ENCODE results near the gene KDM7A. TPM values are rescaled to one million over a fixed set of nuclear protein-coding genes. Genes with fewer than 3 reads are reported as not detected.

The KDM7A gene
- total and polyA plus RNA-seq, 10 of the 15 experiments (the other 5 are each of a cell fraction or from before 2014, with no cell fraction given), result 0.07 to 0.96 (median 0.74) TPM

DNA sequence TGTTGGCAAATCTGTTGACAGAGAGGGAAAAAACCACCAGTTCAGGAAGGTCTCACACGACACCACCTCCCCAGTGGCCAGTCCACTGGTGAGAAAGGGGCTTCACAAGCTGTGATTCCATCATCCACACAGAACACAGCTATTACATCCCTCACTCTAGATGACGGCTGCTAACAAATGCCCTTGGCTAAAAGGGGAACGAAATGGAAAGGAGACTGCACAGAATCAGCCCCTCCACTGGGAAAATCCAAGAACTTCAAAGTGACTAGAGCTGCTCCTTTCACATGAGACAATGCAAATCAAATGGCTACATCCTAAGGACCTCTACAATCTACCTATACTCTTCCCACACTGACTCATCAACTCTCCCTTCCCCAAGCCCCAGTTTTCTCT is 119.6 kb downstream of the KDM7A start:
- POLR2A ChIA-PET, result no interaction called here
- SMC1A ChIA-PET (ENCODE audit: uncharacterized antibody, unreplicated experiment), result interaction anchor here (0.9 to 1.3 kb wide), 2 partner anchors 8 to 23 kb away, joined by 3 to 5 read pairs; no protein-coding TSS in a partner anchor
- H3K9me3 ChIP-seq (replicated peaks; ENCODE audit: control insufficient read depth, insufficient read depth, low read length), result no peaks in the 10 kb centered on the region
- RAD21 ChIA-PET (ENCODE audit: unreplicated experiment), result interaction anchor here (0.5 to 0.6 kb wide), 2 partner anchors 326 to 617 kb away, joined by 3 read pairs; no protein-coding TSS in a partner anchor
- no peak overlapping the region for H2AFZ ChIP-seq (ENCODE audit: control insufficient read depth, low read depth, low read length)
- CTCF ChIA-PET, result interaction anchor here (1.0 kb wide), 1 partner anchor 411 kb away, joined by 4 read pairs; no protein-coding TSS in a partner anchor
- BruUV-seq (replicated peaks), result no TSS peak
- no peak for FAIRE-seq
- peaks cover 10% of the 10 kb centered on the region; the same call in 1 of the 2 replicates for H3K79me2 ChIP-seq (ENCODE audit: control insufficient read depth, insufficient read depth, low read length)
- intact Hi-C loops (cut with micrococcal nuclease; ENCODE audit: unreplicated experiment), result no loop called here
- no peak for DNase-seq (ENCODE audit: low read depth, low spot score)
- H3K9ac ChIP-seq (ENCODE audit: control insufficient read depth, insufficient read depth, low read length), result no peak overlapping the region
- ATAC-seq, result no peak
- H3K4me3 ChIP-seq, result no peak overlapping the region
- H3K4me2 ChIP-seq (ENCODE audit: control insufficient read depth, insufficient read depth), result no peak overlapping the region
- 74% methylated on average over 3 of the region's 3 CpGs for WGBS (ENCODE audit: insufficient coverage, insufficient replicate concordance, low lambda C conversion rate, missing lambda C conversion rate)
- no peak overlapping the region for H3K27ac ChIP-seq (ENCODE audit: control insufficient read depth, insufficient read depth)
- no peaks in the 10 kb centered on the region for H3K27me3 ChIP-seq (replicated peaks in 1 of 2; ENCODE audit: control insufficient read depth in 2 of 2, insufficient read depth in 2 of 2, low read length in 1 of 2)
- H3K4me1 ChIP-seq (ENCODE audit: control insufficient read depth, insufficient read depth, low read length), result peaks cover 27% of the 10 kb centered on the region
- peaks cover 4% of the 10 kb centered on the region; the same call in 1 of the 2 replicates for H4K20me1 ChIP-seq (ENCODE audit: control insufficient read depth, insufficient read depth)
- no peaks in the 10 kb centered on the region; a peak in 1 of 4 replicates for H3K36me3 ChIP-seq (ENCODE audit: control insufficient read depth in 2 of 2, insufficient read depth in 2 of 2, low read length in 1 of 2)
- in situ Hi-C loops (cut with MboI), result loop anchor here (10.0 kb wide), 1 partner anchor 942 kb away; no protein-coding TSS in a partner anchor
- TF ChIP-seq, protein P1, sequence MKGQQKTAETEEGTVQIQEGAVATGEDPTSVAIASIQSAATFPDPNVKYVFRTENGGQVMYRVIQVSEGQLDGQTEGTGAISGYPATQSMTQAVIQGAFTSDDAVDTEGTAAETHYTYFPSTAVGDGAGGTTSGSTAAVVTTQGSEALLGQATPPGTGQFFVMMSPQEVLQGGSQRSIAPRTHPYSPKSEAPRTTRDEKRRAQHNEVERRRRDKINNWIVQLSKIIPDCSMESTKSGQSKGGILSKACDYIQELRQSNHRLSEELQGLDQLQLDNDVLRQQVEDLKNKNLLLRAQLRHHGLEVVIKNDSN (IDR thresholded peaks at IDR 0.05; ENCODE audit: borderline replicate concordance, extremely low read length, insufficient read depth, low read depth, low read length), result no peak
- TF ChIP-seq, protein P2, sequence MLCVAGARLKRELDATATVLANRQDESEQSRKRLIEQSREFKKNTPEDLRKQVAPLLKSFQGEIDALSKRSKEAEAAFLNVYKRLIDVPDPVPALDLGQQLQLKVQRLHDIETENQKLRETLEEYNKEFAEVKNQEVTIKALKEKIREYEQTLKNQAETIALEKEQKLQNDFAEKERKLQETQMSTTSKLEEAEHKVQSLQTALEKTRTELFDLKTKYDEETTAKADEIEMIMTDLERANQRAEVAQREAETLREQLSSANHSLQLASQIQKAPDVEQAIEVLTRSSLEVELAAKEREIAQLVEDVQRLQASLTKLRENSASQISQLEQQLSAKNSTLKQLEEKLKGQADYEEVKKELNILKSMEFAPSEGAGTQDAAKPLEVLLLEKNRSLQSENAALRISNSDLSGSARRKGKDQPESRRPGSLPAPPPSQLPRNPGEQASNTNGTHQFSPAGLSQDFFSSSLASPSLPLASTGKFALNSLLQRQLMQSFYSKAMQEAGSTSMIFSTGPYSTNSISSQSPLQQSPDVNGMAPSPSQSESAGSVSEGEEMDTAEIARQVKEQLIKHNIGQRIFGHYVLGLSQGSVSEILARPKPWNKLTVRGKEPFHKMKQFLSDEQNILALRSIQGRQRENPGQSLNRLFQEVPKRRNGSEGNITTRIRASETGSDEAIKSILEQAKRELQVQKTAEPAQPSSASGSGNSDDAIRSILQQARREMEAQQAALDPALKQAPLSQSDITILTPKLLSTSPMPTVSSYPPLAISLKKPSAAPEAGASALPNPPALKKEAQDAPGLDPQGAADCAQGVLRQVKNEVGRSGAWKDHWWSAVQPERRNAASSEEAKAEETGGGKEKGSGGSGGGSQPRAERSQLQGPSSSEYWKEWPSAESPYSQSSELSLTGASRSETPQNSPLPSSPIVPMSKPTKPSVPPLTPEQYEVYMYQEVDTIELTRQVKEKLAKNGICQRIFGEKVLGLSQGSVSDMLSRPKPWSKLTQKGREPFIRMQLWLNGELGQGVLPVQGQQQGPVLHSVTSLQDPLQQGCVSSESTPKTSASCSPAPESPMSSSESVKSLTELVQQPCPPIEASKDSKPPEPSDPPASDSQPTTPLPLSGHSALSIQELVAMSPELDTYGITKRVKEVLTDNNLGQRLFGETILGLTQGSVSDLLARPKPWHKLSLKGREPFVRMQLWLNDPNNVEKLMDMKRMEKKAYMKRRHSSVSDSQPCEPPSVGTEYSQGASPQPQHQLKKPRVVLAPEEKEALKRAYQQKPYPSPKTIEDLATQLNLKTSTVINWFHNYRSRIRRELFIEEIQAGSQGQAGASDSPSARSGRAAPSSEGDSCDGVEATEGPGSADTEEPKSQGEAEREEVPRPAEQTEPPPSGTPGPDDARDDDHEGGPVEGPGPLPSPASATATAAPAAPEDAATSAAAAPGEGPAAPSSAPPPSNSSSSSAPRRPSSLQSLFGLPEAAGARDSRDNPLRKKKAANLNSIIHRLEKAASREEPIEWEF (IDR thresholded peaks at IDR 0.05; ENCODE audit: insufficient replicate concordance, low read depth, low read length), result no peak
- TF ChIP-seq KLF5 (IDR thresholded peaks at IDR 0.05; ENCODE audit: partially characterized antibody) (no peak), TCF12 (IDR thresholded peaks at IDR 0.05; ENCODE audit: low read depth, low read length) (no peak), MYB (IDR thresholded peaks at IDR 0.05; ENCODE audit: borderline replicate concordance, low read depth, low read length) (no peak), JUND (IDR thresholded peaks at IDR 0.05; ENCODE audit: low read depth, low read length) (no peak), CHD4 (IDR thresholded peaks at IDR 0.05) (no peak), TARDBP (IDR thresholded peaks at IDR 0.05; ENCODE audit: borderline replicate concordance) (no peak), SUZ12 (IDR thresholded peaks at IDR 0.05; ENCODE audit: unreplicated experiment) (no peak), TBL1XR1 (IDR thresholded peaks at IDR 0.05; ENCODE audit: low read depth, low read length) (no peak), ZBTB33 (IDR thresholded peaks at IDR 0.05) (no peak), IKZF2 (IDR thresholded peaks at IDR 0.05) (no peak), CBX5 (IDR thresholded peaks at IDR 0.05; ENCODE audit: low read depth) (no peak), IKZF1 (conservative IDR thresholded peaks at IDR 0.05) (no peak), STAT1 (conservative IDR thresholded peaks at IDR 0.05) (no peak)
- TF ChIP-seq, protein P3, sequence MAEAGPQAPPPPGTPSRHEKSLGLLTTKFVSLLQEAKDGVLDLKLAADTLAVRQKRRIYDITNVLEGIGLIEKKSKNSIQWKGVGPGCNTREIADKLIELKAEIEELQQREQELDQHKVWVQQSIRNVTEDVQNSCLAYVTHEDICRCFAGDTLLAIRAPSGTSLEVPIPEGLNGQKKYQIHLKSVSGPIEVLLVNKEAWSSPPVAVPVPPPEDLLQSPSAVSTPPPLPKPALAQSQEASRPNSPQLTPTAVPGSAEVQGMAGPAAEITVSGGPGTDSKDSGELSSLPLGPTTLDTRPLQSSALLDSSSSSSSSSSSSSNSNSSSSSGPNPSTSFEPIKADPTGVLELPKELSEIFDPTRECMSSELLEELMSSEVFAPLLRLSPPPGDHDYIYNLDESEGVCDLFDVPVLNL (IDR thresholded peaks at IDR 0.05; ENCODE audit: low read depth, low read length), result no peak

All from GM12878 (cell line).